HEK293T (cell line): ENCODE measurements around the gene MITF.

ENCODE experiments used
- CTCF ChIA-PET: fragments of 350-600 bp; formaldehyde crosslinking; extraction: SDS; loops from one replicate; lab custom pipeline; 2021; ENCODE audit warnings: antibody characterized with exemption, inconsistent platforms; lab: Yijun Ruan, JAX
- POLR2A ChIA-PET: fragments of 350-600 bp; formaldehyde crosslinking; extraction: SDS; loops from one replicate; lab custom pipeline; 2020; ENCODE audit warnings: antibody characterized with exemption, inconsistent platforms; lab: Yijun Ruan, JAX
- DNase-seq: peaks from one replicate; pipeline ENCODE4 v3.0.0; 2012; ENCODE audit warnings: mixed read lengths; ENCODE audit errors: extremely low spot score
- ARNT ChIP-seq: fragments of 450-650 bp; IDR thresholded peaks from 2 replicates; pipeline ENCODE4 v1.6.1; 2017; ENCODE audit warnings: mild to moderate bottlenecking
- BHLHE40 ChIP-seq: fragments of 450-650 bp; IDR thresholded peaks from 2 replicates; pipeline ENCODE4 v1.6.1; 2016; ENCODE audit warnings: mild to moderate bottlenecking, moderate library complexity, borderline replicate concordance
- CTBP1 ChIP-seq: fragments of 450-650 bp; IDR thresholded peaks from 2 replicates; pipeline ENCODE4 v1.6.1; 2016; ENCODE audit warnings: borderline replicate concordance
- ELF4 ChIP-seq: fragments of 450-650 bp; IDR thresholded peaks from 2 replicates; pipeline ENCODE4 v1.6.1; 2017; ENCODE audit warnings: antibody characterized with exemption
- FOXA1 ChIP-seq: fragments of 450-650 bp; IDR thresholded peaks from 2 replicates; pipeline ENCODE4 v1.6.1; 2016; ENCODE audit warnings: mild to moderate bottlenecking
- FOXK2 ChIP-seq: fragments of 450-650 bp; IDR thresholded peaks from 2 replicates; pipeline ENCODE4 v1.6.1; 2016; ENCODE audit warnings: mild to moderate bottlenecking
- FOXM1 ChIP-seq: fragments of 450-650 bp; IDR thresholded peaks from 2 replicates; pipeline ENCODE4 v1.6.1; 2017; ENCODE audit warnings: mild to moderate bottlenecking, borderline replicate concordance
- HDGF ChIP-seq: fragments of 450-650 bp; IDR thresholded peaks from 2 replicates; pipeline ENCODE4 v1.6.1; 2017; ENCODE audit warnings: antibody characterized with exemption, borderline replicate concordance
- L3MBTL2 ChIP-seq: fragments of 450-650 bp; conservative IDR thresholded peaks from 2 replicates; pipeline ENCODE4 v1.6.1; 2016; ENCODE audit warnings: mild to moderate bottlenecking
- LEF1 ChIP-seq: fragments of 450-650 bp; IDR thresholded peaks from 2 replicates; pipeline ENCODE4 v1.6.1; 2017; ENCODE audit warnings: mild to moderate bottlenecking, borderline replicate concordance
- NFRKB ChIP-seq: fragments of 450-650 bp; IDR thresholded peaks from 2 replicates; pipeline ENCODE4 v1.6.1; 2016; ENCODE audit warnings: mild to moderate bottlenecking, moderate library complexity
- SP1 ChIP-seq: fragments of 450-650 bp; IDR thresholded peaks from 2 replicates; pipeline ENCODE4 v1.6.1; 2017
- SUZ12 ChIP-seq: fragments of 450-650 bp; IDR thresholded peaks from 2 replicates; pipeline ENCODE4 v1.6.1; 2016; ENCODE audit warnings: mild to moderate bottlenecking
- TARDBP ChIP-seq: fragments of 450-650 bp; IDR thresholded peaks from 2 replicates; pipeline ENCODE4 v1.6.1; 2016
- ZNF384 ChIP-seq: fragments of 450-650 bp; IDR thresholded peaks from 2 replicates; pipeline ENCODE4 v1.6.1; 2016
- TF ChIP-seq, protein P1 (sequence below): fragments of 450-650 bp; IDR thresholded peaks from 2 replicates; pipeline ENCODE4 v1.6.1; 2016

MITF gene

GRCh38 chr3:69750549-69750948, 11.3 kb downstream of the MITF start:
- ChIA-PET CTCF (no interaction called here), POLR2A (no interaction called here)
- no peak for TF ChIP-seq FOXA1
- TF ChIP-seq ZNF384: no peak
- no peak for TF ChIP-seq TARDBP
- no peak for TF ChIP-seq HDGF
- TF ChIP-seq NFRKB: no peak
- no peak for TF ChIP-seq ELF4
- TF ChIP-seq FOXK2: no peak
- TF ChIP-seq ARNT: no peak
- TF ChIP-seq, protein P1, sequence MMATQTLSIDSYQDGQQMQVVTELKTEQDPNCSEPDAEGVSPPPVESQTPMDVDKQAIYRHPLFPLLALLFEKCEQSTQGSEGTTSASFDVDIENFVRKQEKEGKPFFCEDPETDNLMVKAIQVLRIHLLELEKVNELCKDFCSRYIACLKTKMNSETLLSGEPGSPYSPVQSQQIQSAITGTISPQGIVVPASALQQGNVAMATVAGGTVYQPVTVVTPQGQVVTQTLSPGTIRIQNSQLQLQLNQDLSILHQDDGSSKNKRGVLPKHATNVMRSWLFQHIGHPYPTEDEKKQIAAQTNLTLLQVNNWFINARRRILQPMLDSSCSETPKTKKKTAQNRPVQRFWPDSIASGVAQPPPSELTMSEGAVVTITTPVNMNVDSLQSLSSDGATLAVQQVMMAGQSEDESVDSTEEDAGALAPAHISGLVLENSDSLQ: no peak
- no peak for TF ChIP-seq CTBP1
- DNase-seq: no peak

DNA sequence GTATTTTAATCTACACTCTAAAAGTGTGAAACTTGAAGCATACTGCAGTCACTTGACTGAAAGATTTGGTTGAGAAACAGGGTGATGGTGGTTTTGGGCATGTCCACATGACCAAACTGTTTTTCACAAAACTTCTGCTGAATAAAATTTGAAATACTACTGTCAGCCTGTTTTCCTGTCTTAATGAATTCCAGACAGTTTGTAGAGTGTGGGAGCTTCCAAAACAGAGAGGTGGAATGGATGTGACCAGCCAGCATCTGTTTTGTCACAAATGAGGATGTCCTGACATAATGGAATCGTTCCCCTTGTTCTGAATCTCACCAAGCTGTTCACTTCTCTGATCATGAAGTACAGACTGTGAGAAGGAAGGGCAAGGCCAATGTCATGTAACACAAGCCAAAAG, 11.8 kb downstream of the MITF start:
- ChIA-PET POLR2A (no interaction called here), CTCF (no interaction called here)
- no peak for DNase-seq
- TF ChIP-seq, protein P1: no peak
- TF ChIP-seq SP1: no peak
- TF ChIP-seq ZNF384: no peak
- TF ChIP-seq SUZ12: no peak
- TF ChIP-seq ARNT: no peak
- TF ChIP-seq TARDBP: no peak
- no peak for TF ChIP-seq LEF1
- no peak for TF ChIP-seq FOXM1

- TF ChIP-seq FOXK2 (no peak), BHLHE40 (no peak), NFRKB (no peak), SUZ12 (no peak), FOXM1 (no peak), FOXA1 (no peak), ZNF384 (no peak), L3MBTL2 (no peak)
- TF ChIP-seq, protein P1: no peak
- DNase-seq: no peak
- CTCF ChIA-PET: no interaction called here
- POLR2A ChIA-PET: no interaction called here
These were observed 13.0 kb downstream of the MITF start for GRCh38 chr3:69752241-69752640.

DNA sequence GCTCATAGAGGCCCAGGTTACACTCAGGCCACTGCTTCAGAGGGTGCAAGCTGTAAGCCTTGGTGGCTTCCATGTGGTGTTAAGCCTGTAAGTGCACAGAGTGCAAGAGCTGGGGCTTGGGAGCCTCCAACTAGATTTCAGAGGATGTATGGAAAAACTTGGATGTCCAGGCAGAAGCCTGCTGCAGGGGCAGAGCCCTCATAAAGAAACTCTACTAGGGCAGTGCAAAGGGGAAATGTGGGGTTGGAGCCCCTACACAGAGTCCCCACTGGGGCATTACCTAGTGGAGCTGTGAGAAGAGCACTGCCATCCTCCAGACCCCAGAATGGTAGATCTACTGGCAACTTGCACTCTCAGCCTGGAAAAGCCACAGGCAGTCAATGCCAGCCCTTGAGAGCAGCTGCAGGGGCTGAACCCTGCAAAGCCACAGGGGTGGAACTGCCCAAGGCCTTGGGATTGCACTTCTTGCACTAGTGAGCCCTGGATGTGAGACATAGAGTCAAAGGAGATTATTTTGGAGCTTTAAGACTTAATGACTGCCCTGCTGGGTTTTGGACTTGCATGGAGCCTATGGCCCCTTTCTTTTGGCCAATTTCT, 14.0 kb downstream of the MITF start:
- no peak for TF ChIP-seq SP1
- TF ChIP-seq ELF4: no peak
- TF ChIP-seq, protein P1: no peak
- TF ChIP-seq SUZ12: no peak
- TF ChIP-seq FOXK2: no peak
- DNase-seq: no peak
- ChIA-PET CTCF (no interaction called here), POLR2A (no interaction called here)

DNA sequence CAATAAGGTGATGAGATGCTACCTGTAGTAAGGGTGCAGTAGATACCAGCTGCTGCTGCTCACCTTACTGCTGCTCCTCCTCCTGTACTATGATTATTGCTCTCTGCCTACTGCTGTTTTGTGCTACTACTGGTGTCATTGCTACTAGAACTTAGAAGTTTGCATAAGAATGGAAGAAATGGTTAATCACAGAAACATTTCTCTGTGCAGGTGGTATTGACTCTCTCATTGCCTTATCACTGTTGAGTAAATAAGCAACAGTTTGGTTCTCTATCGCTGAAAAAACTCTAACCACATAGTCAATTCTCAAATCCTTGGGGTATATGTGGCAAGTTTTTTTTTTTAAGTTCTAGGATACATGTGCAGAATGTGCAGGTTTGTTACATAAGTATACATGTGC, 16.5 kb downstream of the MITF start:
- ChIA-PET POLR2A (no interaction called here), CTCF (no interaction called here)
- no peak for DNase-seq
- TF ChIP-seq SUZ12: no peak
- TF ChIP-seq ELF4: no peak
- TF ChIP-seq SP1: no peak
- no peak for TF ChIP-seq ZNF384

DNA sequence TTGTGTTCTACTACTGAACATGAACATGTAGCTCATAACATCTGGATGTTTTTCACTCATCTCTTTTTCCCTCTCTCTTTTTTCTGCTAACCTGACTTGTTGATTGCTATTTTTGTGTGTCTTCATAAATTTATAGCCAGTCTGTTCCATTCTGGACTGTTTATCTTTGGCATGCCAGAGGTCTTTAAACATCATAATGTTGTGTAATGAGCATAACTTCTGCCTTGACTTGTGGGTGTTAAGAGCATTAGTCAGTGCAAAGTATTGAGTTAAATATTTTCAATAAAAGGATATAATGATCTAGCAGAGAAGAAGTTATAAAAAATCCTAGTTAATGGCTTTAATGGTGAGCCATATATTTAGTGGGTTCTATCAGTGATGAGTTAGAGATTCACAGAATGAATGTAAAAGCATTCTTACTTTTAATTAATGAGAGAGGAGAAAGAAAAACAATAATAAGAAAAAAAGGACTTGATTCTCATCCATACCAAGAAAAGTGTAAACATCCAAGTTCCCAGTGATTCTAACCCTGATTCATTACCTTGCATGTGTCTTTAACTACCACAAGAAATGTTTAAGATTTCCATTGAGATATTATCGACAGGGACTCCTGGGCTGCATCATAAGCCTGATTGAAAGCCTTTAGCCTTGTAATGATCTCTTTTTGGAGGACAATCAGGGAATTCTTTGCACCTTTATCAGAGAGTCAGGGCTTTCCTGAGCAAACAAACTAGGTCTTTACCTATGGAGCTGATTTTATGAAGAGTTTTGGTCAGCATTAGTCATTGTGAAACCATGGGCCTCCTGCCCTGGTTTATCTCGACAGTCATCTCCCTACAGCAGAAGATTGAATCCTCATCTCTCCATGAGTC, 22.9 kb downstream of the MITF start:
- DNase-seq: no peak
- TF ChIP-seq SUZ12 (no peak), ZNF384 (no peak), ELF4 (no peak), HDGF (no peak), FOXA1 (no peak), BHLHE40 (no peak), NFRKB (no peak), FOXK2 (no peak), L3MBTL2 (no peak), TARDBP (no peak), ARNT (no peak), FOXM1 (no peak), CTBP1 (no peak)
- TF ChIP-seq, protein P1: no peak
- POLR2A ChIA-PET: interaction anchor here (1.1 kb wide), 1 partner anchor 23 kb away, joined by 3 read pairs; the partner anchor contains the start of gene MITF
- CTCF ChIA-PET: no interaction called here
